Natural killer cell treated with Interleukin-12 subunit alpha and Interleukin-12 subunit beta and Interleukin-15 and Interleukin-18, amount 100 ng/mL, for 72 hours (primary cell): ENCODE measurements around the gene DAPP1. TPM values are rescaled to one million over a fixed set of nuclear protein-coding genes. Genes with fewer than 3 reads are reported as not detected.
"Not testable (repeated sequence)": the region's sequence is repeated elsewhere in the genome, so short reads cannot be mapped to it uniquely, and the experiment has no call there.

Experiments used
- ATAC-seq, 2 donors: fragments of 150-1000 bp; cut with Tn5 transposase in 1 of 2; sonication (Bioruptor Pico), chemical (Tn5 transposase) in 1 of 2; 2 replicates each; pipeline ENCODE4 v1.10.0; 2021
- DNase-seq: peaks from one replicate; pipeline ENCODE4 v3.0.0; 2022; ENCODE audit warnings: low spot score
- H3K27ac Mint-ChIP-seq, 2 donors: 1 replicate in 1 of 2; 2 replicates in 1 of 2; pipeline ENCODE4 v1.8.0; 2022; ENCODE audit warnings: mixed read lengths in 2 of 2, mild to moderate bottlenecking in 1 of 2, moderate library complexity in 1 of 2
- H3K27me3 Mint-ChIP-seq, 2 donors: 1 replicate in 1 of 2; 2 replicates in 1 of 2; pipeline ENCODE4 v1.8.0; 2022; ENCODE audit warnings: mixed read lengths in 2 of 2
- H3K36me3 Mint-ChIP-seq: one replicate; pipeline ENCODE4 v1.8.0; 2022; ENCODE audit warnings: mixed read lengths
- H3K4me1 Mint-ChIP-seq, 2 donors: 1 replicate in 1 of 2; 2 replicates in 1 of 2; pipeline ENCODE4 v1.8.0; 2022; ENCODE audit warnings: low read depth in 2 of 2, mixed read lengths in 2 of 2, mild to moderate bottlenecking in 1 of 2
- H3K4me3 Mint-ChIP-seq: one replicate; pipeline ENCODE4 v1.8.0; 2022; ENCODE audit warnings: mixed read lengths
- H3K9me3 Mint-ChIP-seq: 2 replicates; pipeline ENCODE4 v1.8.0; 2022; ENCODE audit warnings: mixed read lengths
- total RNA-seq, 2 donors: library from RNA; stranded (reverse); gene quantifications; one replicate each; pipeline ENCODE4 v1.2.3, GENCODE V29; 2022

The DAPP1 gene
- total RNA-seq, result 10 to 100 TPM; 15.9 to 23.4 TPM

GRCh38 chr4:99816545-99817308 lies at the start of gene DAPP1:
DAPP1 (plus strand) TSS chr4:99816827; CDS start chr4:99816914, 87 bp downstream.
- ATAC-seq (peak; percentile 92 to 94), DNase-seq (peak; percentile 73)
- Mint-ChIP-seq H3K27ac (peak within 1 kb of the TSS; percentile 62 to 92), H3K4me3 (peak within 1 kb of the TSS; percentile 77), H3K36me3 (no peaks in the 10 kb centered on the region), H3K27me3 (no peaks in the 10 kb centered on the region), H3K4me1 (peaks cover 38 to 46% of the 10 kb centered on the region in 2 donors), H3K9me3 (no peaks in the 10 kb centered on the region)

- not testable (repeated sequence) for H3K4me1 Mint-ChIP-seq, H3K4me3 Mint-ChIP-seq, DNase-seq, H3K27ac Mint-ChIP-seq, ATAC-seq
- Mint-ChIP-seq H3K9me3 (peaks cover 12% of the 10 kb centered on the region), H3K27me3 (peaks cover 2 to 17% of the 10 kb centered on the region in 2 donors), H3K36me3 (peaks cover 10% of the 10 kb centered on the region)
Measured at GRCh38 chr4:99770842-99771241, 45.8 kb upstream of the DAPP1 start.

- H3K27ac Mint-ChIP-seq, result no peak overlapping the region
- no peaks in the 10 kb centered on the region for H3K4me1 Mint-ChIP-seq
- no peaks in the 10 kb centered on the region for H3K36me3 Mint-ChIP-seq
- H3K4me3 Mint-ChIP-seq, result no peak overlapping the region
- H3K9me3 Mint-ChIP-seq, result no peaks in the 10 kb centered on the region
- peaks cover 11 to 15% of the 10 kb centered on the region in 2 donors for H3K27me3 Mint-ChIP-seq
- ATAC-seq (no peak), DNase-seq (no peak)
Measured at GRCh38 chr4:99783940-99784339, 32.7 kb upstream of the DAPP1 start.

GRCh38 chr4:99784842-99785241 lies 31.8 kb upstream of the DAPP1 start:
- DNase-seq (no peak), ATAC-seq (no peak)
- Mint-ChIP-seq H3K27me3 (peaks cover 18 to 24% of the 10 kb centered on the region in 2 donors), H3K9me3 (no peaks in the 10 kb centered on the region), H3K4me1 (no peaks in the 10 kb centered on the region), H3K36me3 (no peaks in the 10 kb centered on the region), H3K27ac (no peak overlapping the region), H3K4me3 (no peak overlapping the region)

- no peak overlapping the region for H3K27ac Mint-ChIP-seq
- DNase-seq (no peak), ATAC-seq (no peak)
- peaks cover 39 to 46% of the 10 kb centered on the region in 2 donors for H3K27me3 Mint-ChIP-seq
- no peaks in the 10 kb centered on the region for H3K4me1 Mint-ChIP-seq
- H3K9me3 Mint-ChIP-seq, result no peaks in the 10 kb centered on the region
- H3K4me3 Mint-ChIP-seq, result no peak overlapping the region
- peaks cover 9% of the 10 kb centered on the region for H3K36me3 Mint-ChIP-seq
Measured at GRCh38 chr4:99790796-99791617, 25.6 kb upstream of the DAPP1 start.

GRCh38 chr4:99800332-99801004 lies 16.2 kb upstream of the DAPP1 start:
- Mint-ChIP-seq H3K36me3 (peaks cover 4% of the 10 kb centered on the region), H3K27ac (no peak overlapping the region), H3K9me3 (no peaks in the 10 kb centered on the region), H3K4me1 (no peaks in the 10 kb centered on the region), H3K4me3 (no peak overlapping the region), H3K27me3 (peaks cover 31 to 52% of the 10 kb centered on the region in 2 donors)
- ATAC-seq (no peak), DNase-seq (no peak)

- H3K27me3 Mint-ChIP-seq, result peaks cover 26 to 46% of the 10 kb centered on the region in 2 donors
Measured at GRCh38 chr4:99801005-99801699, 15.5 kb upstream of the DAPP1 start.

DNA sequence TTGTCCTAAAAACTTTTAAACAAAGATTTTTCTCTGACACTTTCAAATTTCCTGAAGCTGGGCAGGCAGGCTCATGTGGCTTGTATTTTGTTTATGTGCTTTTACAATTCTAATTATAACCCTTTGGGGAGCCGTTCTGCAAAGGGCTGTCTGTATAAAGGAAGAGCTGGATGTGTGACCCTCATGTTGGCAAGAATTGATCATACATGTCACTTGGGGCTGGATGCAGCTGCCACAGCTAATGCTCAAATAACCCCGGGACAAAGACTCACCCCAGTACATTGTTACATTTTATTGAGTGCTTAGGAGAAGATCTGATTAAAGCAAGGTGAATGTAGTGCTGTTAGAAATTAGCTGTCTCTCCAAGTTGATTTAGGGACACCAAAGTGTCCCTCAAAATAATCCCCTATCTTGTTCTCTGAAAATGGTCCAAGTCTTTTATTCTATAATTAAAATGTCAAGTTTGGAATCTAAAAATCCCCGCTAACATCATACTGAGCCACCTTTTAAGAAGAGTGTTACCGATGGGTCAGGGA lies 13.0 kb upstream of the DAPP1 start:
- H3K27ac Mint-ChIP-seq, result no peak overlapping the region
- no peak overlapping the region for H3K4me3 Mint-ChIP-seq
- no peaks in the 10 kb centered on the region for H3K4me1 Mint-ChIP-seq
- no peaks in the 10 kb centered on the region for H3K9me3 Mint-ChIP-seq
- ATAC-seq (no peak), DNase-seq (no peak)
- H3K27me3 Mint-ChIP-seq, result peaks cover 19 to 46% of the 10 kb centered on the region in 2 donors
- H3K36me3 Mint-ChIP-seq, result no peaks in the 10 kb centered on the region

More at GRCh38 chr4:99801005-99801699, 15.5 kb upstream of the DAPP1 start:
- no peak for ATAC-seq
- no peak for DNase-seq
- Mint-ChIP-seq H3K27ac (no peak overlapping the region), H3K36me3 (no peaks in the 10 kb centered on the region), H3K4me1 (no peaks in the 10 kb centered on the region), H3K9me3 (no peaks in the 10 kb centered on the region), H3K4me3 (no peak overlapping the region)

DNA sequence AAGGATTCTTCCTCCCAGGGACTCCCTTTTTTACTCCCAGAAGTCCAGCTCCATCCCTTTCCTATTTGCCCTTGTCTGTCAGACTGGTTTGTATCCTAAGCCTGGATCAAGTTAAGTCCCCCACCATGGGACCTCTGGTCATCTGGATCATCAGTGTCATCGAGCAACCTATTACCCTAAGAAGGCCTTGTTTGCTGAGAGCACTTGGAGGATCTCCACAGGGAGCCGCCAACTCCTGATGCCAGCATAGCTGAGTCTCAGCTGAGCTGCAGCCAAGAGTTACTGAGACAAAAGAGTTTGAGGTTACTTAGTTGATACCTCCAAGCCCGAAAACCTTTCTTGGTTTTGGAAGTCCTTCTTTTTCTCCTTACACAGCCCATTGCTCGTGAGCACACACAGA lies 10.1 kb upstream of the DAPP1 start:
- H3K4me1 Mint-ChIP-seq, result peaks cover 0 to under 1% of the 10 kb centered on the region in 2 donors
- no peak overlapping the region for H3K27ac Mint-ChIP-seq
- DNase-seq, result no peak
- no peak overlapping the region for H3K4me3 Mint-ChIP-seq
- peaks cover 17 to 38% of the 10 kb centered on the region in 2 donors for H3K27me3 Mint-ChIP-seq
- H3K9me3 Mint-ChIP-seq, result no peaks in the 10 kb centered on the region
- ATAC-seq, result no peak
- H3K36me3 Mint-ChIP-seq, result no peaks in the 10 kb centered on the region

GRCh38 chr4:99807666-99808065 lies 9.0 kb upstream of the DAPP1 start:
- no peak overlapping the region for H3K27ac Mint-ChIP-seq
- ATAC-seq (no peak), DNase-seq (no peak)
- H3K4me3 Mint-ChIP-seq, result no peak overlapping the region
- no peaks in the 10 kb centered on the region for H3K36me3 Mint-ChIP-seq
- no peaks in the 10 kb centered on the region for H3K9me3 Mint-ChIP-seq
- H3K4me1 Mint-ChIP-seq, result peaks cover 3 to 11% of the 10 kb centered on the region in 2 donors
- H3K27me3 Mint-ChIP-seq, result peaks cover 17 to 29% of the 10 kb centered on the region in 2 donors

- H3K36me3 Mint-ChIP-seq, result no peaks in the 10 kb centered on the region
- ATAC-seq (peak; percentile 69 to 78), DNase-seq (peak; percentile 65)
- H3K9me3 Mint-ChIP-seq, result no peaks in the 10 kb centered on the region
- peaks cover 14 to 23% of the 10 kb centered on the region in 2 donors for H3K27me3 Mint-ChIP-seq
- H3K27ac Mint-ChIP-seq, result no peak overlapping the region
- H3K4me1 Mint-ChIP-seq, result peaks cover 3 to 11% of the 10 kb centered on the region in 2 donors
- H3K4me3 Mint-ChIP-seq, result no peak overlapping the region
Measured at GRCh38 chr4:99808260-99808857, 8.3 kb upstream of the DAPP1 start.

DNA sequence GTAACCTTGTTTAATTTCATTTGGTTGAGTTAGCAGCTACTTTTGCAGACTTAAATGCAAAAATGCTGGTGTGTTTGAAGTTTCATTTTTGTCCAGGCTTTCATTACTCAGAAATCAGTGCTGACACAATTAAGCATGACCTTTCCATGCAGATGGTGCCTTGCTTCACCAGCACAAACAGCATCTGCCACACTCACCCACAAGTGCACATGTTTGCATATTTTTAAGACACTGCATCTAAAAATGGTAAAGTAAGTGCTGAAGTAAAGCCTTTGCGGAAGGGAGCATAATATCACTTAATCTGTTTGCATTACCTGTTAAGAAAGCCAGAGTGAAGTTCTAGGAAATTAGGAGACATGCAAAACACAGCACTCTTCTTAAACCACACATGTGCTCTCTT lies 7.3 kb upstream of the DAPP1 start:
- no peaks in the 10 kb centered on the region for H3K9me3 Mint-ChIP-seq
- DNase-seq (no peak), ATAC-seq (no peak)
- H3K27me3 Mint-ChIP-seq, result peaks cover 10 to 19% of the 10 kb centered on the region in 2 donors
- H3K4me3 Mint-ChIP-seq, result no peak overlapping the region
- H3K36me3 Mint-ChIP-seq, result no peaks in the 10 kb centered on the region
- H3K4me1 Mint-ChIP-seq, result peaks cover 3 to 11% of the 10 kb centered on the region in 2 donors
- no peak overlapping the region for H3K27ac Mint-ChIP-seq

GRCh38 chr4:99810536-99810935 lies 6.1 kb upstream of the DAPP1 start:
- peaks cover 10 to 19% of the 10 kb centered on the region in 2 donors for H3K27me3 Mint-ChIP-seq
- no peak for DNase-seq
- no peak overlapping the region for H3K4me3 Mint-ChIP-seq
- H3K36me3 Mint-ChIP-seq, result no peaks in the 10 kb centered on the region
- no peak for ATAC-seq
- no peak overlapping the region for H3K27ac Mint-ChIP-seq
- H3K4me1 Mint-ChIP-seq, result peaks cover 11 to 15% of the 10 kb centered on the region in 2 donors
- H3K9me3 Mint-ChIP-seq, result no peaks in the 10 kb centered on the region
